Peyer's patch (tissue), 4 donors: Measurements from ENCODE around the gene NOX5. TPM values are rescaled to one million over a fixed set of nuclear protein-coding genes. Genes with fewer than 3 reads are reported as not detected.

Experiments used
- DNase-seq, 3 donors: peaks; one replicate each; pipeline ENCODE4 v3.0.0-alpha.2; 2017 to 2019
- H3K27ac ChIP-seq, 4 donors: fragments of 200-600 bp; sonication (generic); one replicate each; pipeline ENCODE4 v1.5.1; 2016 to 2019
- H3K27me3 ChIP-seq, 2 donors: fragments of 200-600 bp; sonication (generic); one replicate each; pipeline ENCODE4 v1.5.1; 2019
- H3K36me3 ChIP-seq, 3 donors: fragments of 200-600 bp; sonication (generic); one replicate each; pipeline ENCODE4 v1.5.1; 2016 to 2019
- H3K4me1 ChIP-seq, 4 donors: fragments of 200-600 bp; sonication (generic); one replicate each; pipeline ENCODE4 v1.5.1; 2016 to 2019
- H3K4me3 ChIP-seq, 4 donors: fragments of 200-600 bp; sonication (generic); 1 replicate in 3 of 4; 2 replicates in 1 of 4; pipeline ENCODE4 v1.5.1; 2016 to 2019; ENCODE audit warnings: mild to moderate bottlenecking in 1 of 4
- H3K9me3 ChIP-seq, 4 donors: fragments of 200-600 bp; sonication (generic); one replicate each; pipeline ENCODE4 v1.5.1; 2016 to 2019; ENCODE audit warnings: mild to moderate bottlenecking in 1 of 4
- CTCF ChIP-seq, 6 experiments: fragments of 450-650 bp in 4 of 6; fragments of 200-600 bp in 2 of 6; sonication (generic) in 1 of 6; IDR thresholded peaks; one replicate each; pipeline ENCODE4 v1.5.1; 2017 to 2019; ENCODE audit warnings: antibody characterized with exemption in 6 of 6, mild to moderate bottlenecking in 3 of 6, moderate library complexity in 1 of 6
- POLR2A ChIP-seq, 2 donors: fragments of 450-650 bp; IDR thresholded peaks; one replicate each; pipeline ENCODE4 v1.5.1; 2017; ENCODE audit warnings: antibody characterized with exemption in 2 of 2, mild to moderate bottlenecking in 2 of 2, moderate library complexity in 2 of 2
- total RNA-seq, 4 donors: library from RNA; depleted of rRNA; stranded (reverse); fragments of >200 nt; gene quantifications; one replicate each; pipeline ENCODE4 v1.1.0, GENCODE V29; 2016

NOX5 gene
- total RNA-seq, 4 donors from 2014 or later, result 0.13 to 5.0 TPM; not detected in 2

GRCh38 chr15:68992696-68993095 lies 21.8 kb upstream of the NOX5 start:
- Histone ChIP-seq H3K4me3 (no peak overlapping the region), H3K9me3 (no peaks in the 10 kb centered on the region), H3K4me1 (no peaks in the 10 kb centered on the region), H3K27me3 (no peaks in the 10 kb centered on the region), H3K27ac (no peak overlapping the region), H3K36me3 (no peaks in the 10 kb centered on the region)
- DNase-seq, result no peak
- TF ChIP-seq POLR2A (IDR thresholded peaks at IDR 0.05) (no peak), CTCF (IDR thresholded peaks at IDR 0.05) (no peak)

- no peaks in the 10 kb centered on the region for H3K9me3 ChIP-seq
- DNase-seq, result no peak
- no peaks in the 10 kb centered on the region for H3K27me3 ChIP-seq
- no peaks in the 10 kb centered on the region for H3K36me3 ChIP-seq
- TF ChIP-seq CTCF (IDR thresholded peaks at IDR 0.05) (no peak), POLR2A (IDR thresholded peaks at IDR 0.05) (no peak)
- H3K4me3 ChIP-seq, result no peak overlapping the region
- no peak overlapping the region for H3K27ac ChIP-seq
- H3K4me1 ChIP-seq, result no peaks in the 10 kb centered on the region
Observed at GRCh38 chr15:68993276-68993675, 21.2 kb upstream of the NOX5 start.

- no peaks in the 10 kb centered on the region for H3K27me3 ChIP-seq
- no peaks in the 10 kb centered on the region for H3K36me3 ChIP-seq
- TF ChIP-seq POLR2A (IDR thresholded peaks at IDR 0.05), result no peak
- TF ChIP-seq CTCF (IDR thresholded peaks at IDR 0.05), result no peak
- H3K9me3 ChIP-seq, result no peaks in the 10 kb centered on the region
- H3K4me3 ChIP-seq, result no peak overlapping the region
- H3K4me1 ChIP-seq, result no peaks in the 10 kb centered on the region
- H3K27ac ChIP-seq, result no peak overlapping the region
- no peak for DNase-seq
Observed at GRCh38 chr15:68994149-68994548, 20.3 kb upstream of the NOX5 start.

- no peak for TF ChIP-seq POLR2A (IDR thresholded peaks at IDR 0.05)
- no peak for TF ChIP-seq CTCF (IDR thresholded peaks at IDR 0.05)
- H3K4me1 ChIP-seq, result no peaks in the 10 kb centered on the region
Observed at GRCh38 chr15:68994981-68995761, 19.3 kb upstream of the NOX5 start.

GRCh38 chr15:68997050-68997449 lies 17.4 kb upstream of the NOX5 start:
- Histone ChIP-seq H3K4me3 (no peak overlapping the region), H3K27me3 (no peaks in the 10 kb centered on the region), H3K36me3 (no peaks in the 10 kb centered on the region), H3K9me3 (no peaks in the 10 kb centered on the region), H3K27ac (no peak overlapping the region), H3K4me1 (no peaks in the 10 kb centered on the region)
- no peak for DNase-seq
- no peak for TF ChIP-seq CTCF (IDR thresholded peaks at IDR 0.05)

More at GRCh38 chr15:68994981-68995761, 19.3 kb upstream of the NOX5 start:
- no peaks in the 10 kb centered on the region for H3K27me3 ChIP-seq
- no peaks in the 10 kb centered on the region for H3K9me3 ChIP-seq
- no peak overlapping the region for H3K4me3 ChIP-seq
- no peak for DNase-seq
- H3K27ac ChIP-seq, result no peak overlapping the region
- H3K36me3 ChIP-seq, result no peaks in the 10 kb centered on the region
